Esophagus muscularis mucosa (tissue), 3 donors: ENCODE data around the gene ZNF396.

ENCODE experiments used
- POLR2A ChIP-seq: fragments of 450-650 bp; IDR thresholded peaks from one replicate; pipeline ENCODE4 v1.6.1; 2017; ENCODE audit warnings: antibody characterized with exemption, moderate library complexity, mild to moderate bottlenecking, low read depth
- TF ChIP-seq, protein P1 (sequence below), 3 experiments: fragments of 200-600 bp in 2 of 3; fragments of 450-650 bp in 1 of 3; sonication (generic) in 2 of 3; IDR thresholded peaks; one replicate each; pipeline ENCODE4 v1.5.1; 2017 to 2019; ENCODE audit warnings: antibody characterized with exemption in 3 of 3, mild to moderate bottlenecking in 2 of 3, moderate library complexity in 1 of 3

DNA sequence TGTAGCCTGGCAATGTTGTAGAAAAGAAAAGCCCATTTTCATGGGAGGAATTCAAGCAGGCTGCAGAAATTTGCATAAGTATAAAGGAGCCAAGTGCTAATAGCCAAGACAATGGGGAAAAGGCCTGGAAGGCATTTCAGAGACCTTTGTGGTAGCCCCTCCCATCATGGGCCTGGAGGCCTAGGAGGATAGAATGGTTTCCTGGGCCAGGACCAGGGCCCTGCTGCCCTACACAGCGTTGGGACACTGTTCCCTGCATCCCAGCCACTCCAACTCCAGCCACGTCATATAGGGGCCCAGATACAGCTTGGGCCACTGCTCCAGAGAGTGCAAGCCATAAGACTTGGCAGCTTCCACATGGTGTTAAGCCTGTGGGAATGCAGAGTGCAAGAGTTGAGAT, 24.9 kb downstream of the ZNF396 start:
- TF ChIP-seq, protein P1, sequence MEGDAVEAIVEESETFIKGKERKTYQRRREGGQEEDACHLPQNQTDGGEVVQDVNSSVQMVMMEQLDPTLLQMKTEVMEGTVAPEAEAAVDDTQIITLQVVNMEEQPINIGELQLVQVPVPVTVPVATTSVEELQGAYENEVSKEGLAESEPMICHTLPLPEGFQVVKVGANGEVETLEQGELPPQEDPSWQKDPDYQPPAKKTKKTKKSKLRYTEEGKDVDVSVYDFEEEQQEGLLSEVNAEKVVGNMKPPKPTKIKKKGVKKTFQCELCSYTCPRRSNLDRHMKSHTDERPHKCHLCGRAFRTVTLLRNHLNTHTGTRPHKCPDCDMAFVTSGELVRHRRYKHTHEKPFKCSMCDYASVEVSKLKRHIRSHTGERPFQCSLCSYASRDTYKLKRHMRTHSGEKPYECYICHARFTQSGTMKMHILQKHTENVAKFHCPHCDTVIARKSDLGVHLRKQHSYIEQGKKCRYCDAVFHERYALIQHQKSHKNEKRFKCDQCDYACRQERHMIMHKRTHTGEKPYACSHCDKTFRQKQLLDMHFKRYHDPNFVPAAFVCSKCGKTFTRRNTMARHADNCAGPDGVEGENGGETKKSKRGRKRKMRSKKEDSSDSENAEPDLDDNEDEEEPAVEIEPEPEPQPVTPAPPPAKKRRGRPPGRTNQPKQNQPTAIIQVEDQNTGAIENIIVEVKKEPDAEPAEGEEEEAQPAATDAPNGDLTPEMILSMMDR (IDR thresholded peaks at IDR 0.05), result no peak
- no peak for TF ChIP-seq POLR2A
